MV-4-11 (cell line): ENCODE measurements around the gene EVX1.

Experiments
- DNase-seq: peaks from one replicate; lab custom pipeline; 2025; lab: John Stamatoyannopoulos, UW

Gene EVX1

GRCh38 chr7:27205325-27206280 is 37.0 kb upstream of the EVX1 start:
- no peak for DNase-seq

- DNase-seq = no peak
Observed at GRCh38 chr7:27207348-27207985, 35.1 kb upstream of the EVX1 start.

GRCh38 chr7:27208998-27209397 is 33.6 kb upstream of the EVX1 start:
- DNase-seq = no peak

- DNase-seq = no peak
Observed at GRCh38 chr7:27209933-27210440, 32.6 kb upstream of the EVX1 start.

GRCh38 chr7:27210441-27211083 is 32.0 kb upstream of the EVX1 start:
- DNase-seq = no peak

GRCh38 chr7:27211084-27211446 is 31.5 kb upstream of the EVX1 start:
- no peak for DNase-seq

GRCh38 chr7:27211764-27212204 is 30.8 kb upstream of the EVX1 start:
- DNase-seq = no peak

GRCh38 chr7:27212497-27213432 is 29.8 kb upstream of the EVX1 start:
- no peak for DNase-seq

- no peak for DNase-seq
Observed at GRCh38 chr7:27213433-27214238, 29.0 kb upstream of the EVX1 start.

GRCh38 chr7:27214239-27214950 is 28.2 kb upstream of the EVX1 start:
- DNase-seq = no peak

GRCh38 chr7:27215356-27215755 is 27.2 kb upstream of the EVX1 start:
- DNase-seq = no peak

GRCh38 chr7:27217951-27218350 is 24.7 kb upstream of the EVX1 start:
- DNase-seq = no peak

GRCh38 chr7:27219821-27220220 is 22.8 kb upstream of the EVX1 start:
- DNase-seq = no peak

- no peak for DNase-seq
Observed at GRCh38 chr7:27220440-27220955, 22.1 kb upstream of the EVX1 start.

- DNase-seq = no peak
Observed at GRCh38 chr7:27221201-27221797, 21.3 kb upstream of the EVX1 start.

GRCh38 chr7:27223941-27224575 is 18.5 kb upstream of the EVX1 start:
- no peak for DNase-seq

- no peak for DNase-seq
Observed at GRCh38 chr7:27224983-27225934, 17.3 kb upstream of the EVX1 start.

GRCh38 chr7:27229448-27229847 is 13.2 kb upstream of the EVX1 start:
- DNase-seq = no peak
